HG02588 (cell line): Measurements from ENCODE around the gene ZNF653.
A peak's percentile ranks its signal among the peaks of the same experiment; 100 is the strongest.
"Not testable (repeated sequence)": the region's sequence is repeated elsewhere in the genome, so short reads cannot be mapped to it uniquely, and the experiment has no call there.

ENCODE experiments used
- ATAC-seq: cut with Tn5 transposase; IDR thresholded peaks from one replicate; pipeline ENCODE4 v1.9.1; 2021; ENCODE audit warnings: mild to moderate bottlenecking, moderate library complexity; ENCODE audit not compliant: unreplicated experiment

ZNF653 gene

DNA sequence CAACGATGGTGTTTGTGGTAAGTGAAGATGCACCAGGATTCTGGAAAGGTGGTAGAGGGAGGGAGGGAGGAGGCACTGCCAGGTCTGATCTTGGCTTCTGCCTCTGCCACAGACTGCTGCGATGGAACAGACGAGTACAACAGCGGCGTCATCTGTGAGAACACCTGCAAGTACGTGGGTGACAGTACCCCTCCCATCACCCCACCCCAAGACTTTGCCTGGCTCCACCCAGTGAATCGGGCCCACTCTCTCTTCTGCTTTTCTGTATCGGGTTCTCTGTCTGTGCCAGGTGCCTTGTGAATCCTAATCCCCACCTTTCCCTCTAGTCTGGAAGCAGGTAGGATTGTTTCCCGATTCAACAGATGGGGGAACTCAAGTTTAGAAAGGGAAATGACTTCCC, 67.7 kb downstream of the ZNF653 start:
- ATAC-seq, result no peak

DNA sequence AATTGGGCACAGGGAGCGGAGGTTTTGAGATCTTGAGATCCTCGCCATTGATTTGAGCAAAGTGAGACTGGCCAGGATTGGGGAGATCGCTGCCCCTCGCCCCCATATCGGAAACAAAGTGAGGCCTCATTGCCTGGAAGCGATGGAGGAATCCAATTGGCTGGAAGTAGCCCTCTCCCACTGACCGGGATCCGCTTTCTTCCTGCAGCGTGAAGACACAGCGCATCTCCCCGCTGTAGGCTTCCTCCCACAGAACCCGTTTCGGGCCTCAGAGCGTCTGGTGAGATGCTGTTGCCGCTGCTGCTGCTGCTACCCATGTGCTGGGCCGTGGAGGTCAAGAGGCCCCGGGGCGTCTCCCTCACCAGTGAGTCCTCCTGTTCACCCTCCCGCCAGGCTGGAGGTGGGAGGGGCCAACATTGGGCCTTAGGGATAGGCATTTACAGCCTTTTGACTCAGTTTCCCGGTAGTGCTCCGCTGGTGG, 69.8 kb downstream of the ZNF653 start:
- no peak for ATAC-seq

DNA sequence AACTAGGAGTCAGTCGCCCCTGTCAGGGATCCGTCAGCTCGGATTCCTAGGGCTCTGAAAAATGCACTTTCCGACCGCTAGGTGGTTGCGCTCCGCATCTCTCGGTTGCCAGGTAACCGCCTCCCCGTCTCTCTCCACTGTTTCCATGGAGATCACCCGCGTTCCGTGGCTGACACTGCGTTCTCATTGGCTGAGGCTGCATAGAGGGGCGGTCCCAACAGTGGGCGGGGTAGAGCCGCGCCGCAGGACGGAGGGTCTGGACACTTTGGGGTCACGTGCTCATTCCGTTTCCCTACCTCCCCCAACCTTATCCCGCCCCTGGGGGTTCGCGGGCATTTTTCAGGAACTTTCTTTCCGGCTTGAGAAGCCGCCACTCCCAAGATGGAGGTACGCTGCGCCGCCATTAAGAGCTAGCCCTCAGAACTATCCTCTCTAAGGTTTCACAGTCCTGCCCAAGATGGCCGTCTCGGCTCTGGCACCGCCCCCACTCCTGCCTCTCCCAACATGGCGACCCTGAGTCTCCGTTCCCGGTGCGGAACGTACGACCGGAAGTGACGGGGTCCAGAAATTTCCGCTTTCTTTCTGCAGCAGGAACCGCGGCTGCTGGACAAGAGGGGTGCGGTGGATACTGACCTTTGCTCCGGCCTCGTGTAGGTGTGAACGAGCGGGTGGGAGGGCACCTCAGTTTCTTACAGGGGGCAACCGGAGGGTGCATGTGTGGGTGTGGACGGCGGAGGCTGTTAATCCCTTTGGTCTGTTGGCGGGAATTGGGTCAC, 70.4 kb downstream of the ZNF653 start, which contains the start of the genes ODAD3 and PRKCSH:
ODAD3 (minus strand) TSS at position 65 of the 776 bp plus-strand sequence. CDS start 105 bp downstream, outside the sequence.
PRKCSH (plus strand) TSS at position 579 of the 776 bp plus-strand sequence. CDS start 483 bp downstream, outside the sequence.
- ATAC-seq, result peak; percentile 84

DNA sequence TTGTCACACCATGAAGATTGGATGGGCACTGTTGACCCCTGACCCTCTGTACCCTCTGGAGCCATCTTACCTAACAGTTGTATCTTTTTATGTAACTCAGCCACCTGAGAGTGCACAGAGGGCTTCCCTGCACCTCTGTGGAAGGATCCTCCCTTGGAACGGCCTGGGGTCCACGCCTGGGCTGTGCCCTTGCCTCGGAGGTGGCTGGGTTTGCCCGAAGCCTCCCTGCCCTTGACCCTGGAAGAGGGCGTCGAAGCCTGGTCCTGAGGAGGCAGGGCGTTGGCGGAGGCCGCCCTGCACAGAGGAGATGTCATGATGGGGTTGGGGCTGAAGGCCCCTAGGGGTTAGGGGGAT, 71.0 kb downstream of the ZNF653 start:
- no peak for ATAC-seq

DNA sequence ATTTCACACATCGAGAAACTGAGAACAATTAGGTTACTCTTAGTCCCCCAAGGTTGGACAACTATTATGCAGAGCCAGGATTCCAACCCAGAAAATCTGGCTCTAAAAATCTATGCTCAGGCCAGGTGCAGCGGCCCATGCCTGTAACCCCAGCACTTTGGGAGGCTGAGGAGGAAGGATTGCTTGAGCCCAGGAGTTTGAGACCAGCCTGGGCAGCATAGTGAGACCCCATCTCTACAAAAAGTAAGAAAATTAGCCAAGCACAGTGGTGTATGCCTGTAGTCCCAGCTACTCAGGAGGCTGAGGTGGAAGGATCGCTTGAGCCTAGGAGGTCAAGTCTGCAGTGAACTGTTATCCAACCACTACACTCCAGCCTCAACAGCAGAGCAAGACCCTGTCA, 72.1 kb downstream of the ZNF653 start:
- ATAC-seq, result not testable (repeated sequence)
